B cell (primary cell): ENCODE data around the gene SEMA3E. TPM values are rescaled to one million over a fixed set of nuclear protein-coding genes. Genes with fewer than 3 reads are reported as not detected.

Experiments used
- ATAC-seq: fragments of 200-7000 bp; cut with Tn5 transposase; one replicate; pipeline ENCODE4 v1.10.0; 2021; ENCODE audit warnings: low read depth, mild to moderate bottlenecking, moderate number of reproducible peaks, moderate library complexity
- CTCF ChIA-PET: fragments of 350-600 bp; sonication (Branson Sonifier 250); formaldehyde crosslinking; loops from one replicate; lab custom pipeline; 2021; ENCODE audit warnings: antibody characterized with exemption, inconsistent platforms; lab: Charles Lee
- POLR2A ChIA-PET: fragments of 350-600 bp; sonication (Branson Sonifier 250); formaldehyde crosslinking; loops from one replicate; lab custom pipeline; 2021; ENCODE audit warnings: antibody characterized with exemption; lab: Charles Lee
- DNase-seq: peaks from one replicate; pipeline ENCODE4 v3.0.0; 2013
- H2AFZ ChIP-seq: 2 replicates; pipeline ENCODE4 v1.6.1; 2012; ENCODE audit warnings: mild to moderate bottlenecking, low read depth, low read length; ENCODE audit not compliant: insufficient read depth, poor library complexity, severe bottlenecking
- H3K27ac ChIP-seq, 2 donors: 1 replicate in 1 of 2; 2 replicates in 1 of 2; pipeline ENCODE4 v1.5.1; 2012 to 2013; ENCODE audit warnings: low read length in 2 of 2, mild to moderate bottlenecking in 2 of 2, moderate library complexity in 1 of 2
- H3K27me3 ChIP-seq, 4 experiments: fragments of 200-600 bp in 1 of 4; sonication (generic) in 1 of 4; replicated peaks in 1 of 4; 1 replicate in 2 of 4; 2 replicates in 2 of 4; pipeline versions ENCODE4 v1.6.1 to v1.7.0; 2013 to 2016; ENCODE audit warnings: low read length in 3 of 4, mild to moderate bottlenecking in 2 of 4, mixed read lengths in 1 of 4, moderate library complexity in 1 of 4; ENCODE audit not compliant: insufficient read depth in 4 of 4, control insufficient read depth in 3 of 4; ENCODE audit errors: control extremely low read depth in 1 of 4
- H3K36me3 ChIP-seq, 2 experiments: replicated peaks in 1 of 2; 1 replicate in 1 of 2; 2 replicates in 1 of 2; pipeline versions ENCODE4 v1.6.1 to v1.7.1; 2013; ENCODE audit warnings: low read length in 1 of 2; ENCODE audit not compliant: insufficient read depth in 2 of 2, control insufficient read depth in 1 of 2; ENCODE audit errors: control extremely low read depth in 1 of 2, extremely low read depth in 1 of 2
- H3K4me1 ChIP-seq, 2 donors: fragments of 200-600 bp in 1 of 2; sonication (generic) in 1 of 2; 1 replicate in 1 of 2; 2 replicates in 1 of 2; pipeline versions ENCODE4 v1.5.1 to v1.6.1; 2013 to 2017; ENCODE audit warnings: low read length in 2 of 2; ENCODE audit not compliant: control insufficient read depth in 2 of 2, insufficient read depth in 2 of 2
- H3K4me2 ChIP-seq: replicated peaks from 2 replicates; pipeline ENCODE3; 2012; ENCODE audit warnings: mild to moderate bottlenecking, low read depth, low read length; ENCODE audit not compliant: poor library complexity, severe bottlenecking
- H3K4me3 ChIP-seq, 5 experiments: fragments of 200-600 bp in 1 of 5; sonication (generic) in 1 of 5; 1 replicate in 3 of 5; 2 replicates in 2 of 5; pipeline versions ENCODE4 v1.5.1 to v1.7.0; 2011 to 2016; ENCODE audit warnings: low read length in 4 of 5, mild to moderate bottlenecking in 4 of 5, low read depth in 2 of 5, control low read depth in 1 of 5, moderate library complexity in 1 of 5; ENCODE audit not compliant: insufficient read depth in 1 of 5; ENCODE audit errors: control extremely low read depth in 1 of 5, extremely low read depth in 1 of 5
- H3K79me2 ChIP-seq: fragments of 200-600 bp; sonication (generic); one replicate; pipeline ENCODE4 v1.6.0; 2016; ENCODE audit warnings: low read length; ENCODE audit not compliant: control insufficient read depth, insufficient read depth
- H3K9ac ChIP-seq: fragments of 200-600 bp; sonication (generic); 2 replicates; pipeline ENCODE4 v1.6.1; 2017; ENCODE audit warnings: mild to moderate bottlenecking, low read length, moderate library complexity
- H3K9me3 ChIP-seq, 3 donors: one replicate each; pipeline versions ENCODE4 v1.6.1 to v1.7.1; 2013; ENCODE audit warnings: low read length in 2 of 3; ENCODE audit not compliant: control insufficient read depth in 2 of 3, insufficient read depth in 1 of 3; ENCODE audit errors: control extremely low read depth in 1 of 3
- H4K20me1 ChIP-seq: 2 replicates; pipeline ENCODE4 v1.6.0; 2012; ENCODE audit warnings: mild to moderate bottlenecking, low read length; ENCODE audit not compliant: insufficient read depth, control insufficient read depth, poor library complexity, severe bottlenecking
- H3K27ac Mint-ChIP-seq: one replicate; pipeline ENCODE4 v1.8.0; 2021; ENCODE audit warnings: mixed read lengths
- H3K27me3 Mint-ChIP-seq: one replicate; pipeline ENCODE4 v1.8.0; 2021; ENCODE audit warnings: mixed read lengths
- H3K4me1 Mint-ChIP-seq: one replicate; pipeline ENCODE4 v1.8.0; 2021; ENCODE audit warnings: mixed read lengths
- H3K4me3 Mint-ChIP-seq: one replicate; pipeline ENCODE4 v1.8.0; 2021; ENCODE audit warnings: mixed read lengths
- H3K9me3 Mint-ChIP-seq: one replicate; pipeline ENCODE4 v1.8.0; 2022; ENCODE audit warnings: mixed read lengths; ENCODE audit not compliant: insufficient read depth
- EZH2 ChIP-seq: IDR thresholded peaks from 2 replicates; pipeline ENCODE4 v1.6.1; 2012; ENCODE audit warnings: borderline replicate concordance, low read depth, mild to moderate bottlenecking, moderate library complexity, low read length; ENCODE audit not compliant: insufficient read depth, poor library complexity, severe bottlenecking
- WGBS: methylation state at CpG from one replicate; pipeline ENCODE4 v1.1.5; 2013; ENCODE audit warnings: missing lambda C conversion rate; ENCODE audit not compliant: insufficient coverage; 5-methylcytosine and 5-hydroxymethylcytosine counted together
- intact Hi-C: fragments of 100-400 bp; cut with micrococcal nuclease; formaldehyde crosslinking; loops from one replicate; pipeline ENCODE4 v1.10.0; 2022
- polyA plus RNA-seq: library from polyadenylated mRNA; depleted of rRNA; stranded (reverse); fragments of >200 nt; gene quantifications from 2 replicates; pipeline ENCODE4 v1.2.3, GENCODE V29; 2012
- total RNA-seq, 2 donors: library from RNA; stranded (reverse); fragments of 120-200 nt in 1 of 2; gene quantifications; 1 replicate in 1 of 2; 2 replicates in 1 of 2; pipeline versions ENCODE4 v1.2.3 to v1.2.4, GENCODE V29; 2013 to 2022
- TF ChIP-seq, protein P1 (sequence below): fragments of 200-600 bp; IDR thresholded peaks from one replicate; pipeline ENCODE4 v1.8.0; 2022; ENCODE audit warnings: antibody characterized with exemption, mild to moderate bottlenecking

Gene SEMA3E
- total and polyA plus RNA-seq, 2 donors (not counting 1 experiment from before 2014, with no cell fraction given) = not detected

DNA sequence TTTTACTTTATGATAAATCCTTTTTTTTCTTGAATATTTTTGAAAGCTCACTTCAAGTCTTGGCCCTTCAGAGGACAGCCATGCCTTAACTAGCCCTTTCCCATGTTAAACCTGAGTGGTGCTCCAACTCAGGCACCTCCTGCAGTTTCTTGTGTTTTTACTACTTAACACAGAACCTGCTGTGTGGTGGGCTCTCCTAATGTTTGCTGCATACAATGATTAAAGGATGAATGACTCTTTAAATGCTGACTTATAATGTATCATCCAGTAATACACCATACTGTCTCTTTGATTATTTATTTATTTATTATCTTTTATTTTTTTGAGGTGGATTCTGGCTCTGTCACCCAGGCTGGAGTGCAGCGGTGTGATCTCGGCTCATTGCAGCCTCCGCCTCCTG, 179.4 kb downstream of the SEMA3E start:
- intact Hi-C loops = no loop called here
- H3K4me1 Mint-ChIP-seq = no peaks in the 10 kb centered on the region
- no peak overlapping the region for H3K27ac Mint-ChIP-seq
- TF ChIP-seq, protein P1, sequence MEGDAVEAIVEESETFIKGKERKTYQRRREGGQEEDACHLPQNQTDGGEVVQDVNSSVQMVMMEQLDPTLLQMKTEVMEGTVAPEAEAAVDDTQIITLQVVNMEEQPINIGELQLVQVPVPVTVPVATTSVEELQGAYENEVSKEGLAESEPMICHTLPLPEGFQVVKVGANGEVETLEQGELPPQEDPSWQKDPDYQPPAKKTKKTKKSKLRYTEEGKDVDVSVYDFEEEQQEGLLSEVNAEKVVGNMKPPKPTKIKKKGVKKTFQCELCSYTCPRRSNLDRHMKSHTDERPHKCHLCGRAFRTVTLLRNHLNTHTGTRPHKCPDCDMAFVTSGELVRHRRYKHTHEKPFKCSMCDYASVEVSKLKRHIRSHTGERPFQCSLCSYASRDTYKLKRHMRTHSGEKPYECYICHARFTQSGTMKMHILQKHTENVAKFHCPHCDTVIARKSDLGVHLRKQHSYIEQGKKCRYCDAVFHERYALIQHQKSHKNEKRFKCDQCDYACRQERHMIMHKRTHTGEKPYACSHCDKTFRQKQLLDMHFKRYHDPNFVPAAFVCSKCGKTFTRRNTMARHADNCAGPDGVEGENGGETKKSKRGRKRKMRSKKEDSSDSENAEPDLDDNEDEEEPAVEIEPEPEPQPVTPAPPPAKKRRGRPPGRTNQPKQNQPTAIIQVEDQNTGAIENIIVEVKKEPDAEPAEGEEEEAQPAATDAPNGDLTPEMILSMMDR = no peak
- no peak for TF ChIP-seq EZH2
- H3K27ac ChIP-seq = no peak overlapping the region
- no peaks in the 10 kb centered on the region for H3K4me1 ChIP-seq
- H3K79me2 ChIP-seq = no peaks in the 10 kb centered on the region
- no peaks in the 10 kb centered on the region for H4K20me1 ChIP-seq
- H3K4me3 Mint-ChIP-seq = no peak overlapping the region
- ChIA-PET POLR2A (no interaction called here), CTCF (no interaction called here)
- no peaks in the 10 kb centered on the region for H3K36me3 ChIP-seq
- no peak for ATAC-seq
- H3K27me3 Mint-ChIP-seq = no peaks in the 10 kb centered on the region
- DNase-seq = no peak
- no peaks in the 10 kb centered on the region for H3K9me3 ChIP-seq
- no peak overlapping the region for H3K4me2 ChIP-seq
- no peak overlapping the region for H2AFZ ChIP-seq
- H3K4me3 ChIP-seq = no peak overlapping the region
- H3K9ac ChIP-seq = no peak overlapping the region
- no peaks in the 10 kb centered on the region for H3K27me3 ChIP-seq
- no peaks in the 10 kb centered on the region for H3K9me3 Mint-ChIP-seq
- no CpG with 5 or more reads among the region's 3 CpGs for WGBS

GRCh38 chr7:83469076-83469475, 179.9 kb downstream of the SEMA3E start:
- ChIA-PET CTCF (no interaction called here), POLR2A (no interaction called here)
- Mint-ChIP-seq H3K27me3 (no peaks in the 10 kb centered on the region), H3K4me3 (no peak overlapping the region), H3K9me3 (no peaks in the 10 kb centered on the region), H3K4me1 (no peaks in the 10 kb centered on the region), H3K27ac (no peak overlapping the region)
- Histone ChIP-seq H3K27ac (no peak overlapping the region), H4K20me1 (no peaks in the 10 kb centered on the region), H3K4me2 (no peak overlapping the region), H3K9me3 (no peaks in the 10 kb centered on the region), H3K4me3 (no peak overlapping the region), H3K4me1 (no peaks in the 10 kb centered on the region), H3K79me2 (no peaks in the 10 kb centered on the region), H3K27me3 (no peaks in the 10 kb centered on the region), H2AFZ (no peak overlapping the region), H3K9ac (no peak overlapping the region), H3K36me3 (no peaks in the 10 kb centered on the region)
- no peak for DNase-seq
- no peak for ATAC-seq
- TF ChIP-seq, protein P1 = no peak
- TF ChIP-seq EZH2 = no peak
- no CpG with 5 or more reads among the region's 2 CpGs for WGBS
- intact Hi-C loops = no loop called here
